ENCODE results near the gene PPIL1.

- no peak for TF ChIP-seq CTCF (conservative IDR thresholded peaks at IDR 0.05; ENCODE audit: low read depth, low read length)
- TF ChIP-seq EZH2 (IDR thresholded peaks at IDR 0.05; ENCODE audit: borderline replicate concordance, low read depth, low read length, poor library complexity, severe bottlenecking) = no peak
Observed at GRCh38 chr6:36826520-36827227, 47.9 kb downstream of the PPIL1 start.
